ENCODE results near the gene HVCN1.
A peak's percentile ranks its signal among the peaks of the same experiment; 100 is the strongest.

HVCN1 gene

GRCh38 chr12:110699591-110700445 is 10.9 kb upstream of the HVCN1 start:
- DNase-seq (ENCODE audit: low read depth): no peak

GRCh38 chr12:110698171-110698902 is 9.4 kb upstream of the HVCN1 start:
- peak; percentile 60 for DNase-seq (ENCODE audit: low read depth)

GRCh38 chr12:110697236-110697635 is 8.3 kb upstream of the HVCN1 start:
- DNase-seq (ENCODE audit: low read depth): no peak

GRCh38 chr12:110696283-110696682 is 7.4 kb upstream of the HVCN1 start:
- no peak for DNase-seq (ENCODE audit: low read depth)

- DNase-seq (ENCODE audit: low read depth): no peak
Observed at GRCh38 chr12:110694330-110694901, 5.5 kb upstream of the HVCN1 start.

GRCh38 chr12:110693731-110694130 is 4.8 kb upstream of the HVCN1 start:
- no peak for DNase-seq (ENCODE audit: low read depth)

- no peak for DNase-seq (ENCODE audit: low read depth)
Observed at GRCh38 chr12:110690127-110690430, 1.2 kb upstream of the HVCN1 start.

GRCh38 chr12:110689281-110690126 is 589 bp upstream of the HVCN1 start:
- peak; percentile 15 for DNase-seq (ENCODE audit: low read depth)

- no peak for DNase-seq (ENCODE audit: low read depth)
Observed at GRCh38 chr12:110687396-110688169, 1.3 kb downstream of the HVCN1 start.

- DNase-seq (ENCODE audit: low read depth): no peak
Observed at GRCh38 chr12:110686294-110686903, 2.5 kb downstream of the HVCN1 start.

GRCh38 chr12:110684312-110684836 is 4.5 kb downstream of the HVCN1 start:
- DNase-seq (ENCODE audit: low read depth): no peak

GRCh38 chr12:110683888-110684287 is 5.0 kb downstream of the HVCN1 start:
- no peak for DNase-seq (ENCODE audit: low read depth)

GRCh38 chr12:110680032-110680431 is 8.9 kb downstream of the HVCN1 start:
- no peak for DNase-seq (ENCODE audit: low read depth)

GRCh38 chr12:110679201-110679600 is 9.7 kb downstream of the HVCN1 start:
- no peak for DNase-seq (ENCODE audit: low read depth)

GRCh38 chr12:110677982-110678381 is 10.9 kb downstream of the HVCN1 start:
- DNase-seq (ENCODE audit: low read depth): no peak

- DNase-seq (ENCODE audit: low read depth): no peak
Observed at GRCh38 chr12:110677206-110677911, 11.6 kb downstream of the HVCN1 start.

- DNase-seq (ENCODE audit: low read depth): no peak
Observed at GRCh38 chr12:110676171-110676570, 12.7 kb downstream of the HVCN1 start.

GRCh38 chr12:110670161-110670701 is 18.7 kb downstream of the HVCN1 start:
- no peak for DNase-seq (ENCODE audit: low read depth)

- no peak for DNase-seq (ENCODE audit: low read depth)
Observed at GRCh38 chr12:110669193-110669502, 19.8 kb downstream of the HVCN1 start.
